Diencephalon (tissue), 1 donor: ENCODE data around the gene OR2AE1. TPM values are rescaled to one million over a fixed set of nuclear protein-coding genes. Genes with fewer than 3 reads are reported as not detected.

Experiments used
- small RNA-seq: library from RNA; depleted of rRNA; stranded (forward); fragments of <200 nt; gene quantifications from one replicate; pipeline ENCODE3, GENCODE V24; 2014
- total RNA-seq: library from RNA; depleted of rRNA; stranded (reverse); fragments of >200 nt; gene quantifications from one replicate; pipeline ENCODE4 v1.2.3, GENCODE V29; 2014

OR2AE1 gene, protein sequence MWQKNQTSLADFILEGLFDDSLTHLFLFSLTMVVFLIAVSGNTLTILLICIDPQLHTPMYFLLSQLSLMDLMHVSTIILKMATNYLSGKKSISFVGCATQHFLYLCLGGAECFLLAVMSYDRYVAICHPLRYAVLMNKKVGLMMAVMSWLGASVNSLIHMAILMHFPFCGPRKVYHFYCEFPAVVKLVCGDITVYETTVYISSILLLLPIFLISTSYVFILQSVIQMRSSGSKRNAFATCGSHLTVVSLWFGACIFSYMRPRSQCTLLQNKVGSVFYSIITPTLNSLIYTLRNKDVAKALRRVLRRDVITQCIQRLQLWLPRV
- not detected for total RNA-seq

DNA sequence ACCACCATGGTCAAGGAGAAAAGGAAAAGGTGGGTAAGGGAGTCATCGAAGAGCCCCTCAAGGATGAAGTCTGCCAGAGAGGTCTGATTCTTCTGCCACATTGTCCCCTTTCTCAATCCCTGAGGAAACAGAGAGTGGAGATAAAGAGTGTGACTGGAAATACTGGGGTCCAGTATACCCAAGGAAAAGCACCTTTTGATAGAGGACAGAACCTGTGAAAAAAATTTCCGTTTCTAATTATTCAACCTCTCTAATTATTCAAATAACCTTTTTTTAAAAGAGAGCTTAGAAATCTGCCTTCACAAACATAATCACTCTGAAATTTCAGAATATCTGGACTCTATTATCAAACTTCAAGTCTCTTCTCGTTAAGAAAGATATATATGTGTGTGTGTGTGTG lies at the start of gene OR2AE1:
Gene OR2AE1 (minus strand): TSS at position 101 of the 400 bp plus-strand sequence. CDS start 0 bp downstream, at position 101.

DNA sequence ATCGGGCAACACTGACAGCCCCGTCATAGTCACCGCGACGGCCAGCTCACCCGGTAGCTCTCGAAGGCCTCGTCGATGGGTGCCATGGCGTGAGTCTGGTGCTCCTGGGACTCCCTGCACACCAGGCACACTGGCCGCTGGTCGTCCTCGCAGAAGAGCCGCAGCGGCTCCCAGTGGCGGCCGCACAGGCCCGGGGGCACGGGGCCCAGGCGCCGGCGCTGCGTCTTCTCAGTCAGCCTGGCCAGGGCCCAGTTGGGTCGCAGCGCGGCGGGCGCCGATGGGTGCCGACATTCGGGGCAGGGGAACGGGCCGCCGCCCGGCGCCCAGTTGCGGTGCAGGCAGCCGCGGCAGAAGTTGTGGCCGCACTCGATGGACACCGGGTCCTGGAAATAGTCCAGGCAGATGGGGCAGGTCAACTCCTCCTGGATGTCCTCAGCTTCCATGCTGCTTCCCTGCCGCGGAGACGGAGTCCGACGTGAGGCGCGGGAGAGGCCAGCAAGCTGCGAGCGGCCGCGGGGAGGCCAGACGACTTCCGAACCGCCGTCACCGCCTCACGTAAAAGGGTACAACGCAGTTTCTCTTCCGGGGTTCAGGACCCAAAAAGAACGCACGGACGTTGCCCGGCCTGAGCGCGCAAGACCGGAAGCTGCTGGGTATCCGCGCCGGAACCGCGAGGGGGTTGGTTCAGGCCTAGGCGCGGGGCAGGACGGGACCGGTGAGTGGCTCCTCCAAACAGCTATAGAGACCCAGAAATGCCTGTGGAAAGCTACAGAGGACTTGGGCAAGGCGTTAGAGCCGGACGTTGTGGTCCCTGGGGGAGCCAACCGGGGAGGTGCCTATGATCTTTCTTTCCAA lies 42.4 kb upstream of the OR2AE1 start, which contains the start of gene TRIM4:
Gene TRIM4 (minus strand): TSS at position 572 of the 855 bp plus-strand sequence. CDS start 129 bp downstream, at position 443.

Small RNA genes lying within 50 kb of the gene (small RNA-seq; reads per million reads assigned to genes)
- gene AC011904.1 (not detected), gene CYP3A52P (not detected)

Other genes with a start within 250 kb of the OR2AE1 start
- not detected for gene CYP3A5, start 197.0 kb downstream of the OR2AE1 start, total RNA-seq
- gene CYP3A7, start 141.8 kb downstream of the OR2AE1 start, total RNA-seq, result not detected
- gene CYP3A4, start 92.8 kb downstream of the OR2AE1 start, total RNA-seq, result not detected
- gene CYP3A43, start 49.0 kb downstream of the OR2AE1 start, total RNA-seq, result not detected
- 12.5 TPM for gene TRIM4, start 42.5 kb upstream of the OR2AE1 start, total RNA-seq
- not detected for gene GJC3, start 52.6 kb upstream of the OR2AE1 start, total RNA-seq
- gene AZGP1, start 99.0 kb upstream of the OR2AE1 start, total RNA-seq, result not detected
- gene ZKSCAN1, start 138.6 kb upstream of the OR2AE1 start, total RNA-seq, result 78.9 TPM
- gene ZSCAN21, start 172.7 kb upstream of the OR2AE1 start, total RNA-seq, result 13.4 TPM
- 39.4 TPM for gene ZNF3, start 204.7 kb upstream of the OR2AE1 start, total RNA-seq
- 48.9 TPM for gene COPS6, start 211.9 kb upstream of the OR2AE1 start, total RNA-seq
- 38.5 TPM for gene MCM7, start 224.4 kb upstream of the OR2AE1 start, total RNA-seq
- 20.5 TPM for gene AP4M1, start 224.6 kb upstream of the OR2AE1 start, total RNA-seq
- gene TAF6, start 242.3 kb upstream of the OR2AE1 start, total RNA-seq, result 31.4 TPM
- 22.8 TPM for gene CNPY4, start 242.6 kb upstream of the OR2AE1 start, total RNA-seq
- 5.3 TPM for gene MBLAC1, start 249.9 kb upstream of the OR2AE1 start, total RNA-seq